Measurements from ENCODE around the gene NR2F1-AS1. TPM values are rescaled to one million over a fixed set of nuclear protein-coding genes. Genes with fewer than 3 reads are reported as not detected.

Gene NR2F1-AS1
- total and polyA plus RNA-seq, 2 experiments from 2014 or later, result 0.59 to 4.5 TPM

DNA sequence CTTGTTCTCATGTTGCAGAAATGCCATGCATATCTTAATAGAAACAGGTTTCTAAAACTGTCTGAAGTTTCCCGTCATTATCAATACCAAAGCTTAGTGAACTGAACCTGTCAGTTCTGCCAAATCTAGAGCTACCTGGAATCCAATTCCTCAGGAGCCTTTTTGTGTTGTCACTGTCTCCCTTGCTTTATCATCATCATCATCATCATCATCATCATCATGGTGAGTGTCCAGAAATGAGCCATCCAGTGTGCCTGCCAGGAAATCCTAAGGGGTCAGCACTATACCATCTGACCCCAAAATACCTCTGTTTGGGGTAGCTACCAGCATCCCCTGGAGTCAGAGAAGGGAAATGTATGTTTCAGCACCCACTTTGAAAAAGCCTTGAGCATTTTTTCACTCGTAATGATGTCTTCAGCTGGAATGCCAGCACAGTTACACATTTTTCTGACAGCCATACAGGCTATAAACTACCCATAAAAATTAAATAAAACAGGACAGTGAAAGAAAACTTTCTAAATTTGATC lies 150.3 kb downstream of the NR2F1-AS1 start:
- H3K4me1 Mint-ChIP-seq, result peaks cover 25% of the 10 kb centered on the region
- H3K27me3 ChIP-seq (ENCODE audit: insufficient read depth), result no peaks in the 10 kb centered on the region
- H3K4me2 ChIP-seq, result no peak overlapping the region
- no peak overlapping the region for H3K27ac ChIP-seq (ENCODE audit: low read depth)
- H3K27me3 Mint-ChIP-seq (ENCODE audit: insufficient read depth, low read depth, poor library complexity), result no peaks in the 10 kb centered on the region
- no peak overlapping the region for H3K4me3 Mint-ChIP-seq
- ATAC-seq, result peak; percentile 34; the same call in 1 of the 3 replicates
- H3K79me2 ChIP-seq (replicated peaks; ENCODE audit: insufficient read depth), result no peaks in the 10 kb centered on the region
- no peaks in the 10 kb centered on the region for H3K9me2 ChIP-seq (ENCODE audit: insufficient read depth)
- no peaks in the 10 kb centered on the region for H3F3A ChIP-seq (replicated peaks; ENCODE audit: low read depth)
- no peak overlapping the region for H3K4me3 ChIP-seq
- H3K36me3 ChIP-seq (ENCODE audit: insufficient read depth), result no peaks in the 10 kb centered on the region
- TF ChIP-seq, protein P1, sequence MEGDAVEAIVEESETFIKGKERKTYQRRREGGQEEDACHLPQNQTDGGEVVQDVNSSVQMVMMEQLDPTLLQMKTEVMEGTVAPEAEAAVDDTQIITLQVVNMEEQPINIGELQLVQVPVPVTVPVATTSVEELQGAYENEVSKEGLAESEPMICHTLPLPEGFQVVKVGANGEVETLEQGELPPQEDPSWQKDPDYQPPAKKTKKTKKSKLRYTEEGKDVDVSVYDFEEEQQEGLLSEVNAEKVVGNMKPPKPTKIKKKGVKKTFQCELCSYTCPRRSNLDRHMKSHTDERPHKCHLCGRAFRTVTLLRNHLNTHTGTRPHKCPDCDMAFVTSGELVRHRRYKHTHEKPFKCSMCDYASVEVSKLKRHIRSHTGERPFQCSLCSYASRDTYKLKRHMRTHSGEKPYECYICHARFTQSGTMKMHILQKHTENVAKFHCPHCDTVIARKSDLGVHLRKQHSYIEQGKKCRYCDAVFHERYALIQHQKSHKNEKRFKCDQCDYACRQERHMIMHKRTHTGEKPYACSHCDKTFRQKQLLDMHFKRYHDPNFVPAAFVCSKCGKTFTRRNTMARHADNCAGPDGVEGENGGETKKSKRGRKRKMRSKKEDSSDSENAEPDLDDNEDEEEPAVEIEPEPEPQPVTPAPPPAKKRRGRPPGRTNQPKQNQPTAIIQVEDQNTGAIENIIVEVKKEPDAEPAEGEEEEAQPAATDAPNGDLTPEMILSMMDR (conservative IDR thresholded peaks at IDR 0.05; ENCODE audit: low read depth in 2 of 2), result peak; percentile 33 to 53
- no peak for TF ChIP-seq POLR2AphosphoS5 (IDR thresholded peaks at IDR 0.05; ENCODE audit: low read depth)
- no peak overlapping the region for H3K27ac Mint-ChIP-seq
- peaks cover 16% of the 10 kb centered on the region for H3K4me1 ChIP-seq (ENCODE audit: insufficient read depth)
- no peaks in the 10 kb centered on the region for H3K36me3 Mint-ChIP-seq (ENCODE audit: low read depth)
- H4K20me1 ChIP-seq (replicated peaks; ENCODE audit: insufficient read depth), result no peaks in the 10 kb centered on the region
- H3K9me3 Mint-ChIP-seq, result no peaks in the 10 kb centered on the region
- H2AFZ ChIP-seq, result no peak overlapping the region
- DNase-seq (ENCODE audit: low spot score), result no peak

DNA sequence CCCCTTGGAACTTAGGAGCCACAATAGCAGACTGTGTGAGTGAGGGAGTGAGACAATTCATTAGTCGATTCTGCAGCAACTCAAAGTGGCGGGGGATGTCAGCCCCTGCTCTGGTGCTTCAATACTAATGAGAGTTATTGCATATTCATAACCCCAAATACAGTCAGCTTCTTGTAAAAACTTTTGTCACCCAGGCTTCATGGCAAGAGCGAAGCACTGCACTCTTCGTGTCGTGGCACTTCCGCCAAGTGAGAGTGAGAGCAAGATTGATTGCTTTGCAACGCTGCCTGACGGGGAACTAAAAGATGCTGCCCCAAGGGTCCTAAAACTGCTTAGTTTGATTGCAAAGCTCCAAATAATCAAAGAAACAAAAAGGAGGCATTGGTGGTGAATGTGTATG lies 150.9 kb downstream of the NR2F1-AS1 start:
- ATAC-seq (no peak), DNase-seq (ENCODE audit: low spot score) (no peak)
- Histone ChIP-seq H3F3A (replicated peaks; ENCODE audit: low read depth) (no peaks in the 10 kb centered on the region), H3K9me2 (ENCODE audit: insufficient read depth) (no peaks in the 10 kb centered on the region), H3K4me1 (ENCODE audit: insufficient read depth) (peaks cover 16% of the 10 kb centered on the region), H3K27ac (ENCODE audit: low read depth) (no peak overlapping the region), H2AFZ (0 out of 2 replicates have a peak overlapping the region, but pooled peaks have one; percentile 19), H3K27me3 (ENCODE audit: insufficient read depth) (no peaks in the 10 kb centered on the region), H3K4me2 (no peak overlapping the region), H4K20me1 (replicated peaks; ENCODE audit: insufficient read depth) (no peaks in the 10 kb centered on the region), H3K36me3 (ENCODE audit: insufficient read depth) (no peaks in the 10 kb centered on the region), H3K4me3 (no peak overlapping the region), H3K79me2 (replicated peaks; ENCODE audit: insufficient read depth) (no peaks in the 10 kb centered on the region)
- Mint-ChIP-seq H3K4me1 (peaks cover 30% of the 10 kb centered on the region), H3K27me3 (ENCODE audit: insufficient read depth, low read depth, poor library complexity) (no peaks in the 10 kb centered on the region), H3K4me3 (no peak overlapping the region), H3K36me3 (ENCODE audit: low read depth) (no peaks in the 10 kb centered on the region), H3K27ac (no peak overlapping the region), H3K9me3 (no peaks in the 10 kb centered on the region)
- TF ChIP-seq JUNB (IDR thresholded peaks at IDR 0.05; ENCODE audit: unreplicated experiment), result no peak
- no peak for TF ChIP-seq POLR2AphosphoS5 (IDR thresholded peaks at IDR 0.05; ENCODE audit: low read depth)
- no peak for TF ChIP-seq NANOG (IDR thresholded peaks at IDR 0.05; ENCODE audit: borderline replicate concordance)
- TF ChIP-seq, protein P2, sequence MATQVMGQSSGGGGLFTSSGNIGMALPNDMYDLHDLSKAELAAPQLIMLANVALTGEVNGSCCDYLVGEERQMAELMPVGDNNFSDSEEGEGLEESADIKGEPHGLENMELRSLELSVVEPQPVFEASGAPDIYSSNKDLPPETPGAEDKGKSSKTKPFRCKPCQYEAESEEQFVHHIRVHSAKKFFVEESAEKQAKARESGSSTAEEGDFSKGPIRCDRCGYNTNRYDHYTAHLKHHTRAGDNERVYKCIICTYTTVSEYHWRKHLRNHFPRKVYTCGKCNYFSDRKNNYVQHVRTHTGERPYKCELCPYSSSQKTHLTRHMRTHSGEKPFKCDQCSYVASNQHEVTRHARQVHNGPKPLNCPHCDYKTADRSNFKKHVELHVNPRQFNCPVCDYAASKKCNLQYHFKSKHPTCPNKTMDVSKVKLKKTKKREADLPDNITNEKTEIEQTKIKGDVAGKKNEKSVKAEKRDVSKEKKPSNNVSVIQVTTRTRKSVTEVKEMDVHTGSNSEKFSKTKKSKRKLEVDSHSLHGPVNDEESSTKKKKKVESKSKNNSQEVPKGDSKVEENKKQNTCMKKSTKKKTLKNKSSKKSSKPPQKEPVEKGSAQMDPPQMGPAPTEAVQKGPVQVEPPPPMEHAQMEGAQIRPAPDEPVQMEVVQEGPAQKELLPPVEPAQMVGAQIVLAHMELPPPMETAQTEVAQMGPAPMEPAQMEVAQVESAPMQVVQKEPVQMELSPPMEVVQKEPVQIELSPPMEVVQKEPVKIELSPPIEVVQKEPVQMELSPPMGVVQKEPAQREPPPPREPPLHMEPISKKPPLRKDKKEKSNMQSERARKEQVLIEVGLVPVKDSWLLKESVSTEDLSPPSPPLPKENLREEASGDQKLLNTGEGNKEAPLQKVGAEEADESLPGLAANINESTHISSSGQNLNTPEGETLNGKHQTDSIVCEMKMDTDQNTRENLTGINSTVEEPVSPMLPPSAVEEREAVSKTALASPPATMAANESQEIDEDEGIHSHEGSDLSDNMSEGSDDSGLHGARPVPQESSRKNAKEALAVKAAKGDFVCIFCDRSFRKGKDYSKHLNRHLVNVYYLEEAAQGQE (IDR thresholded peaks at IDR 0.05; ENCODE audit: unreplicated experiment), result no peak
- no peak for TF ChIP-seq ZNF331 (CRISPR knock-in tag; IDR thresholded peaks at IDR 0.05; ENCODE audit: low read depth)
- TF ChIP-seq CREB1 (CRISPR knock-in tag; IDR thresholded peaks at IDR 0.05; ENCODE audit: low read depth), result no peak
- TF ChIP-seq EZH2 (IDR thresholded peaks at IDR 0.05; ENCODE audit: low read depth, unreplicated experiment), result no peak
- TF ChIP-seq, protein P1 (conservative IDR thresholded peaks at IDR 0.05; ENCODE audit: low read depth in 2 of 2), result no peak
- no peak for TF ChIP-seq EZH2phosphoT487 (IDR thresholded peaks at IDR 0.05; ENCODE audit: unreplicated experiment)
